HCT116 (cell line): ENCODE measurements around the gene GPD2.

Source experiments
- CBX3 ChIP-seq: IDR thresholded peaks from 2 replicates; pipeline ENCODE4 v1.6.1; 2012; ENCODE audit warnings: low read depth
- CEBPB ChIP-seq: IDR thresholded peaks from 2 replicates; pipeline ENCODE4 v1.6.1; 2012; ENCODE audit warnings: low read depth
- ELF1 ChIP-seq: IDR thresholded peaks from 2 replicates; pipeline ENCODE4 v1.6.1; 2012; ENCODE audit warnings: low read depth, borderline replicate concordance
- EZH2 ChIP-seq: fragments of 200-600 bp; sonication (generic); IDR thresholded peaks from 2 replicates; pipeline ENCODE4 v1.6.1; 2017; ENCODE audit warnings: antibody characterized with exemption, mixed run types
- POLR2AphosphoS5 ChIP-seq: IDR thresholded peaks from 2 replicates; pipeline ENCODE4 v1.6.1; 2011; ENCODE audit warnings: mild to moderate bottlenecking, low read depth, low read length, moderate library complexity
- SIN3A ChIP-seq: IDR thresholded peaks from 2 replicates; pipeline ENCODE4 v1.6.1; 2012; ENCODE audit warnings: low read depth
- SRF ChIP-seq: IDR thresholded peaks from 2 replicates; pipeline ENCODE4 v1.6.1; 2012; ENCODE audit warnings: low read depth
- YY1 ChIP-seq: IDR thresholded peaks from 2 replicates; pipeline ENCODE4 v1.6.1; 2011; ENCODE audit warnings: low read length, low read depth, moderate library complexity, mild to moderate bottlenecking; ENCODE audit not compliant: insufficient replicate concordance; ENCODE audit errors: extremely low read depth
- TF ChIP-seq, protein P1 (sequence below), 3 experiments: fragments of 200-600 bp in 1 of 3; sonication (generic) in 1 of 3; IDR thresholded peaks in 2 of 3; conservative IDR thresholded peaks in 1 of 3; 2 replicates each; pipeline ENCODE4 v1.5.1; 2012 to 2017; ENCODE audit warnings: low read depth in 2 of 3, low read length in 2 of 3, antibody characterized with exemption in 1 of 3, borderline replicate concordance in 1 of 3, control low read depth in 1 of 3, mild to moderate bottlenecking in 1 of 3, mixed read lengths in 1 of 3, mixed run types in 1 of 3, moderate library complexity in 1 of 3; ENCODE audit not compliant: insufficient read depth in 1 of 3
- TF ChIP-seq, protein P2 (sequence below): IDR thresholded peaks from 2 replicates; pipeline ENCODE4 v1.6.1; 2012; ENCODE audit warnings: low read depth
- TF ChIP-seq, protein P3 (sequence below): IDR thresholded peaks from 2 replicates; pipeline ENCODE4 v1.6.1; 2011; ENCODE audit warnings: mild to moderate bottlenecking, low read length, moderate library complexity; ENCODE audit not compliant: insufficient replicate concordance; ENCODE audit errors: extremely low read depth

DNA sequence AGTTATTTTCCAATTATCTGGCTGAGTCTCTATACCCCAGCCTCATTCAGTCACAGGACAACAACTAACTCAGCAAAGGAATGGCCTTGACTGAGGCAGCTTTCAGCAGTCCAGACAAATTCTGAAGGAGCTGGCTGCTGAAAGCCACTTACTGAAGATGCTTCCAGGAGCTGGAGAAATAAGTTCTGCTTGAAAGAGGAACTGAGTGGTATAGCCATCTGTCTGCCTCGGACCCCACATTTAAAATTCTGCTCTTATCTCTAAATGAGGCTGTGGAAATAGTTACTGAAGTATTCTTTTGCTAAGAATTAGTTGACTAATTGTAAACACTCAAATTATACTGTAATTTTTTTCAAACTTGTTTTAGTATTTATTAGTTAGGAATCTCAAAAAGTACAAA, 9.1 kb upstream of the GPD2 start:
- TF ChIP-seq, protein P1, sequence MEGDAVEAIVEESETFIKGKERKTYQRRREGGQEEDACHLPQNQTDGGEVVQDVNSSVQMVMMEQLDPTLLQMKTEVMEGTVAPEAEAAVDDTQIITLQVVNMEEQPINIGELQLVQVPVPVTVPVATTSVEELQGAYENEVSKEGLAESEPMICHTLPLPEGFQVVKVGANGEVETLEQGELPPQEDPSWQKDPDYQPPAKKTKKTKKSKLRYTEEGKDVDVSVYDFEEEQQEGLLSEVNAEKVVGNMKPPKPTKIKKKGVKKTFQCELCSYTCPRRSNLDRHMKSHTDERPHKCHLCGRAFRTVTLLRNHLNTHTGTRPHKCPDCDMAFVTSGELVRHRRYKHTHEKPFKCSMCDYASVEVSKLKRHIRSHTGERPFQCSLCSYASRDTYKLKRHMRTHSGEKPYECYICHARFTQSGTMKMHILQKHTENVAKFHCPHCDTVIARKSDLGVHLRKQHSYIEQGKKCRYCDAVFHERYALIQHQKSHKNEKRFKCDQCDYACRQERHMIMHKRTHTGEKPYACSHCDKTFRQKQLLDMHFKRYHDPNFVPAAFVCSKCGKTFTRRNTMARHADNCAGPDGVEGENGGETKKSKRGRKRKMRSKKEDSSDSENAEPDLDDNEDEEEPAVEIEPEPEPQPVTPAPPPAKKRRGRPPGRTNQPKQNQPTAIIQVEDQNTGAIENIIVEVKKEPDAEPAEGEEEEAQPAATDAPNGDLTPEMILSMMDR (IDR thresholded peaks at IDR 0.05 in 2 of 3, conservative IDR thresholded peaks at IDR 0.05 in 1 of 3; ENCODE audit: borderline replicate concordance in 1 of 3, insufficient read depth in 1 of 3, low read depth in 2 of 3, low read length in 2 of 3), result no peak
- TF ChIP-seq, protein P2, sequence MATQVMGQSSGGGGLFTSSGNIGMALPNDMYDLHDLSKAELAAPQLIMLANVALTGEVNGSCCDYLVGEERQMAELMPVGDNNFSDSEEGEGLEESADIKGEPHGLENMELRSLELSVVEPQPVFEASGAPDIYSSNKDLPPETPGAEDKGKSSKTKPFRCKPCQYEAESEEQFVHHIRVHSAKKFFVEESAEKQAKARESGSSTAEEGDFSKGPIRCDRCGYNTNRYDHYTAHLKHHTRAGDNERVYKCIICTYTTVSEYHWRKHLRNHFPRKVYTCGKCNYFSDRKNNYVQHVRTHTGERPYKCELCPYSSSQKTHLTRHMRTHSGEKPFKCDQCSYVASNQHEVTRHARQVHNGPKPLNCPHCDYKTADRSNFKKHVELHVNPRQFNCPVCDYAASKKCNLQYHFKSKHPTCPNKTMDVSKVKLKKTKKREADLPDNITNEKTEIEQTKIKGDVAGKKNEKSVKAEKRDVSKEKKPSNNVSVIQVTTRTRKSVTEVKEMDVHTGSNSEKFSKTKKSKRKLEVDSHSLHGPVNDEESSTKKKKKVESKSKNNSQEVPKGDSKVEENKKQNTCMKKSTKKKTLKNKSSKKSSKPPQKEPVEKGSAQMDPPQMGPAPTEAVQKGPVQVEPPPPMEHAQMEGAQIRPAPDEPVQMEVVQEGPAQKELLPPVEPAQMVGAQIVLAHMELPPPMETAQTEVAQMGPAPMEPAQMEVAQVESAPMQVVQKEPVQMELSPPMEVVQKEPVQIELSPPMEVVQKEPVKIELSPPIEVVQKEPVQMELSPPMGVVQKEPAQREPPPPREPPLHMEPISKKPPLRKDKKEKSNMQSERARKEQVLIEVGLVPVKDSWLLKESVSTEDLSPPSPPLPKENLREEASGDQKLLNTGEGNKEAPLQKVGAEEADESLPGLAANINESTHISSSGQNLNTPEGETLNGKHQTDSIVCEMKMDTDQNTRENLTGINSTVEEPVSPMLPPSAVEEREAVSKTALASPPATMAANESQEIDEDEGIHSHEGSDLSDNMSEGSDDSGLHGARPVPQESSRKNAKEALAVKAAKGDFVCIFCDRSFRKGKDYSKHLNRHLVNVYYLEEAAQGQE, result no peak
- TF ChIP-seq EZH2, result no peak
- TF ChIP-seq, protein P3, sequence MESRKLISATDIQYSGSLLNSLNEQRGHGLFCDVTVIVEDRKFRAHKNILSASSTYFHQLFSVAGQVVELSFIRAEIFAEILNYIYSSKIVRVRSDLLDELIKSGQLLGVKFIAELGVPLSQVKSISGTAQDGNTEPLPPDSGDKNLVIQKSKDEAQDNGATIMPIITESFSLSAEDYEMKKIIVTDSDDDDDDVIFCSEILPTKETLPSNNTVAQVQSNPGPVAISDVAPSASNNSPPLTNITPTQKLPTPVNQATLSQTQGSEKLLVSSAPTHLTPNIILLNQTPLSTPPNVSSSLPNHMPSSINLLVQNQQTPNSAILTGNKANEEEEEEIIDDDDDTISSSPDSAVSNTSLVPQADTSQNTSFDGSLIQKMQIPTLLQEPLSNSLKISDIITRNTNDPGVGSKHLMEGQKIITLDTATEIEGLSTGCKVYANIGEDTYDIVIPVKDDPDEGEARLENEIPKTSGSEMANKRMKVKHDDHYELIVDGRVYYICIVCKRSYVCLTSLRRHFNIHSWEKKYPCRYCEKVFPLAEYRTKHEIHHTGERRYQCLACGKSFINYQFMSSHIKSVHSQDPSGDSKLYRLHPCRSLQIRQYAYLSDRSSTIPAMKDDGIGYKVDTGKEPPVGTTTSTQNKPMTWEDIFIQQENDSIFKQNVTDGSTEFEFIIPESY, result no peak
- no peak for TF ChIP-seq SRF
- no peak for TF ChIP-seq SIN3A
- no peak for TF ChIP-seq YY1
- no peak for TF ChIP-seq CBX3
- TF ChIP-seq ELF1, result no peak
- no peak for TF ChIP-seq POLR2AphosphoS5
- no peak for TF ChIP-seq CEBPB
